HS-27A (cell line): Measurements from ENCODE around the gene ZNF611.
"Not testable (repeated sequence)": the region's sequence is repeated elsewhere in the genome, so short reads cannot be mapped to it uniquely, and the experiment has no call there.

ENCODE experiments used
- DNase-seq: peaks from one replicate; pipeline ENCODE4 v3.0.0-alpha.2; 2012; ENCODE audit warnings: low read depth, missing footprints

Gene ZNF611

GRCh38 chr19:52681216-52681615 is 53.6 kb downstream of the ZNF611 start:
- not testable (repeated sequence) for DNase-seq

- no peak for DNase-seq
Observed at GRCh38 chr19:52679598-52679997, 55.2 kb downstream of the ZNF611 start.

- DNase-seq = not testable (repeated sequence)
Observed at GRCh38 chr19:52675239-52675638, 59.6 kb downstream of the ZNF611 start.

GRCh38 chr19:52673014-52673413 is 61.8 kb downstream of the ZNF611 start:
- DNase-seq = no peak

- no peak for DNase-seq
Observed at GRCh38 chr19:52670046-52670445, 64.8 kb downstream of the ZNF611 start.

GRCh38 chr19:52669586-52669985 is 65.3 kb downstream of the ZNF611 start:
- no peak for DNase-seq

GRCh38 chr19:52667972-52668371 is 66.9 kb downstream of the ZNF611 start:
- DNase-seq = no peak

GRCh38 chr19:52666506-52666905 is 68.3 kb downstream of the ZNF611 start:
- no peak for DNase-seq

GRCh38 chr19:52665529-52665928 is 69.3 kb downstream of the ZNF611 start:
- peak; percentile 12 for DNase-seq

- no peak for DNase-seq
Observed at GRCh38 chr19:52665027-52665426, 69.8 kb downstream of the ZNF611 start.

GRCh38 chr19:52664461-52664860 is 70.4 kb downstream of the ZNF611 start:
- DNase-seq = no peak

- no peak for DNase-seq
Observed at GRCh38 chr19:52662631-52663030, 72.2 kb downstream of the ZNF611 start.

GRCh38 chr19:52660981-52661380 is 73.9 kb downstream of the ZNF611 start:
- DNase-seq = no peak

- no peak for DNase-seq
Observed at GRCh38 chr19:52659013-52659412, 75.8 kb downstream of the ZNF611 start.

GRCh38 chr19:52658595-52658994 is 76.2 kb downstream of the ZNF611 start:
- no peak for DNase-seq

- no peak for DNase-seq
Observed at GRCh38 chr19:52653161-52653560, 81.7 kb downstream of the ZNF611 start.
